K562 (cell line): Measurements from ENCODE around the gene KLKB1. TPM values are rescaled to one million over a fixed set of nuclear protein-coding genes. Genes with fewer than 3 reads are reported as not detected.

Experiments
- ATAC-seq: fragments of 200-7000 bp; cut with Tn5 transposase; 3 replicates; pipeline ENCODE4 v1.9.1; 2020; ENCODE audit warnings: moderate library complexity
- BruUV-seq: library from RNA; stranded (reverse); fragments of 400-500 nt; replicated peaks from 2 replicates; lab custom pipeline; 2021; lab: Mats Ljungman, UMichigan
- CTCF ChIA-PET: fragments of 300-600 bp; formaldehyde crosslinking; extraction: SDS; loops from one replicate; lab custom pipeline; 2021; ENCODE audit warnings: low intra/inter-chr PET ratio; lab: Yijun Ruan, JAX
- POLR2A ChIA-PET: fragments of 300-600, 350-650 bp; sonication (Branson Sonifier 250); formaldehyde crosslinking; extraction: SDS; loops from one replicate; lab custom pipeline; 2021; ENCODE audit warnings: antibody characterized with exemption, inconsistent platforms; lab: Yijun Ruan, JAX
- DNase-seq, 4 experiments: peaks; one replicate each; pipeline versions ENCODE4 v3.0.0 to v3.0.0-alpha.2; 2011 to 2018; ENCODE audit warnings: low spot score in 3 of 4, mixed read lengths in 3 of 4; ENCODE audit errors: extremely low read depth in 1 of 4
- FAIRE-seq: peaks from 2 replicates; lab custom pipeline; 2011; peaks lifted over from hg19 to GRCh38; lab: Jason Lieb, UNC
- H2AFZ ChIP-seq: 2 replicates; pipeline ENCODE4 v1.6.0; 2011; ENCODE audit warnings: low read depth, low read length, control low read depth, inconsistent platforms
- H3K27ac ChIP-seq: fragments of 200-600 bp; 3 replicates; pipeline ENCODE4 v1.8.0; 2011; ENCODE audit warnings: low read depth, mild to moderate bottlenecking, control low read depth, inconsistent platforms, low read length, moderate library complexity, mixed read lengths; ENCODE audit errors: extremely low read depth
- H3K27me3 ChIP-seq, 2 experiments: fragments of 300-600 bp in 1 of 2; 2 replicates in 1 of 2; 3 replicates in 1 of 2; pipeline versions ENCODE4 v1.6.0 to v1.8.0; 2011; ENCODE audit warnings: inconsistent platforms in 2 of 2, low read length in 2 of 2, mild to moderate bottlenecking in 1 of 2, mixed read lengths in 1 of 2, moderate library complexity in 1 of 2; ENCODE audit not compliant: control insufficient read depth in 2 of 2, insufficient read depth in 2 of 2
- H3K36me3 ChIP-seq: fragments of 300-600 bp; 3 replicates; pipeline ENCODE4 v1.8.0; 2011; ENCODE audit warnings: mild to moderate bottlenecking, low read length, inconsistent platforms; ENCODE audit not compliant: control insufficient read depth, insufficient read depth
- H3K4me1 ChIP-seq, 2 experiments: fragments of 200-600 bp in 1 of 2; replicated peaks in 1 of 2; 2 replicates in 1 of 2; 3 replicates in 1 of 2; pipeline versions ENCODE4 v1.5.1 to v1.8.0; 2011; ENCODE audit warnings: inconsistent platforms in 2 of 2, low read length in 2 of 2, mild to moderate bottlenecking in 1 of 2, mixed read lengths in 1 of 2, moderate library complexity in 1 of 2; ENCODE audit not compliant: control insufficient read depth in 2 of 2, insufficient read depth in 2 of 2
- H3K4me2 ChIP-seq: 2 replicates; pipeline ENCODE4 v1.6.1; 2011; ENCODE audit warnings: low read length, control low read depth, inconsistent platforms, mixed read lengths; ENCODE audit not compliant: insufficient read depth
- H3K4me3 ChIP-seq: fragments of 200-600 bp; sonication (generic), shearing (Covaris generic); 2 replicates; pipeline ENCODE4 v1.5.1; 2016; ENCODE audit warnings: control low read depth, inconsistent platforms
- H3K79me2 ChIP-seq: fragments of 200-600 bp; 3 replicates; pipeline ENCODE4 v1.8.0; 2011; ENCODE audit warnings: low read length, inconsistent platforms; ENCODE audit not compliant: control insufficient read depth, insufficient read depth
- H3K9ac ChIP-seq, 2 experiments: 2 replicates each; pipeline versions ENCODE4 v1.6.0 to v1.6.1; 2011; ENCODE audit warnings: low read depth in 2 of 2, low read length in 2 of 2, control low read depth in 1 of 2, inconsistent platforms in 1 of 2, mild to moderate bottlenecking in 1 of 2, mixed read lengths in 1 of 2; ENCODE audit not compliant: insufficient read depth in 1 of 2
- H3K9me1 ChIP-seq: one replicate; pipeline ENCODE4 v1.6.0; 2011; ENCODE audit warnings: inconsistent platforms, mild to moderate bottlenecking, low read length, moderate library complexity; ENCODE audit not compliant: control insufficient read depth, insufficient read depth
- H3K9me3 ChIP-seq: replicated peaks from 2 replicates; pipeline ENCODE4 v1.5.1; 2011; ENCODE audit warnings: low read depth, low read length, inconsistent platforms; ENCODE audit not compliant: control insufficient read depth, insufficient read depth
- H4K20me1 ChIP-seq: replicated peaks from 2 replicates; pipeline ENCODE4 v1.6.1; 2011; ENCODE audit warnings: low read length, inconsistent platforms, mixed read lengths; ENCODE audit not compliant: control insufficient read depth, insufficient read depth
- CBX5 ChIP-seq: IDR thresholded peaks from 2 replicates; pipeline ENCODE4 v1.6.1; 2014; ENCODE audit warnings: low read depth, borderline replicate concordance
- CHD4 ChIP-seq: fragments of 200-600 bp; sonication (generic); IDR thresholded peaks from 3 replicates; pipeline ENCODE4 v1.6.1; 2012; ENCODE audit warnings: low read depth, mild to moderate bottlenecking, mixed read lengths, low read length, inconsistent platforms; ENCODE audit not compliant: insufficient read depth, insufficient replicate concordance, poor library complexity, severe bottlenecking
- POLR2B ChIP-seq: fragments of 450-650 bp; IDR thresholded peaks from 2 replicates; pipeline ENCODE4 v1.6.1; 2018; ENCODE audit warnings: low read depth; ENCODE audit not compliant: partially characterized antibody
- SPI1 ChIP-seq: IDR thresholded peaks from 2 replicates; pipeline ENCODE4 v1.6.1; 2011; ENCODE audit warnings: low read depth, low read length, control low read depth, borderline replicate concordance
- WGBS: fragments of 100-300 bp; shearing (Covaris generic); methylation state at CpG from one replicate; pipeline ENCODE4 v1.1.6; 2016; ENCODE audit warnings: low coverage, mixed read lengths; ENCODE audit not compliant: insufficient coverage; ENCODE audit errors: missing lambda C conversion rate; 5-methylcytosine and 5-hydroxymethylcytosine counted together
- in situ Hi-C: fragments of 300-500 bp; cut with MboI; formaldehyde crosslinking; loops from 4 replicates; pipeline ENCODE4 v1.15.0; 2018; ENCODE audit warnings: inconsistent platforms, mixed read lengths
- intact Hi-C: fragments of 100-400 bp; cut with micrococcal nuclease; formaldehyde crosslinking; loops from 2 replicates; pipeline ENCODE4 v1.14.2; 2022
- polyA plus RNA-seq, 8 experiments: library from polyadenylated mRNA; depleted of rRNA in 4 of 8; stranded (reverse) in 5 of 8; unstranded in 3 of 8; fragments of >200 nt; fragmentation: Nextera tagmentation in 2 of 8; fragmentation: Illumina TruSeq in 1 of 8; extraction: Ambion mirVana in 2 of 8; extraction: Trizol in 1 of 8; gene quantifications; 2 replicates each; pipeline versions ENCODE4 v1.2.1 to v1.2.3, GENCODE V29; 2011 to 2014; ENCODE audit warnings: inconsistent platforms in 1 of 8, missing spikeins in 1 of 8
- total RNA-seq, 7 experiments: library from RNA; depleted of rRNA in 6 of 7; stranded (reverse); fragments of >200 nt in 6 of 7; fragmentation: Illumina TruSeq in 2 of 7; extraction: Trizol in 2 of 7; gene quantifications; 2 replicates each; pipeline versions ENCODE4 v1.2.1 to v1.2.3, GENCODE V29; 2011 to 2021; ENCODE audit warnings: low replicate concordance in 1 of 7
- TF ChIP-seq, protein P1 (sequence below), 2 experiments: fragments of 450-650 bp; IDR thresholded peaks; 2 replicates each; pipeline ENCODE4 v1.6.1; 2016; ENCODE audit warnings: mild to moderate bottlenecking in 2 of 2, borderline replicate concordance in 1 of 2, low read depth in 1 of 2, moderate library complexity in 1 of 2
- TF ChIP-seq, protein P2 (sequence below): fragments of 450-650 bp; conservative IDR thresholded peaks from 2 replicates; pipeline ENCODE4 v1.6.1; 2016; ENCODE audit warnings: missing genetic modification characterization, low read depth, mild to moderate bottlenecking, missing compliant biosample characterization, moderate library complexity

KLKB1 gene
- total and polyA plus RNA-seq, 9 of the 15 experiments (the other 6 are each of a cell fraction or from before 2014, with no cell fraction given), result 0.27 TPM; not detected in 8

- FAIRE-seq, result no peak
- H3K36me3 ChIP-seq, result no peaks in the 10 kb centered on the region
- no peak overlapping the region for H3K9ac ChIP-seq
- TF ChIP-seq CHD4 (no peak), POLR2B (no peak), CBX5 (no peak), SPI1 (no peak)
- TF ChIP-seq, protein P1, sequence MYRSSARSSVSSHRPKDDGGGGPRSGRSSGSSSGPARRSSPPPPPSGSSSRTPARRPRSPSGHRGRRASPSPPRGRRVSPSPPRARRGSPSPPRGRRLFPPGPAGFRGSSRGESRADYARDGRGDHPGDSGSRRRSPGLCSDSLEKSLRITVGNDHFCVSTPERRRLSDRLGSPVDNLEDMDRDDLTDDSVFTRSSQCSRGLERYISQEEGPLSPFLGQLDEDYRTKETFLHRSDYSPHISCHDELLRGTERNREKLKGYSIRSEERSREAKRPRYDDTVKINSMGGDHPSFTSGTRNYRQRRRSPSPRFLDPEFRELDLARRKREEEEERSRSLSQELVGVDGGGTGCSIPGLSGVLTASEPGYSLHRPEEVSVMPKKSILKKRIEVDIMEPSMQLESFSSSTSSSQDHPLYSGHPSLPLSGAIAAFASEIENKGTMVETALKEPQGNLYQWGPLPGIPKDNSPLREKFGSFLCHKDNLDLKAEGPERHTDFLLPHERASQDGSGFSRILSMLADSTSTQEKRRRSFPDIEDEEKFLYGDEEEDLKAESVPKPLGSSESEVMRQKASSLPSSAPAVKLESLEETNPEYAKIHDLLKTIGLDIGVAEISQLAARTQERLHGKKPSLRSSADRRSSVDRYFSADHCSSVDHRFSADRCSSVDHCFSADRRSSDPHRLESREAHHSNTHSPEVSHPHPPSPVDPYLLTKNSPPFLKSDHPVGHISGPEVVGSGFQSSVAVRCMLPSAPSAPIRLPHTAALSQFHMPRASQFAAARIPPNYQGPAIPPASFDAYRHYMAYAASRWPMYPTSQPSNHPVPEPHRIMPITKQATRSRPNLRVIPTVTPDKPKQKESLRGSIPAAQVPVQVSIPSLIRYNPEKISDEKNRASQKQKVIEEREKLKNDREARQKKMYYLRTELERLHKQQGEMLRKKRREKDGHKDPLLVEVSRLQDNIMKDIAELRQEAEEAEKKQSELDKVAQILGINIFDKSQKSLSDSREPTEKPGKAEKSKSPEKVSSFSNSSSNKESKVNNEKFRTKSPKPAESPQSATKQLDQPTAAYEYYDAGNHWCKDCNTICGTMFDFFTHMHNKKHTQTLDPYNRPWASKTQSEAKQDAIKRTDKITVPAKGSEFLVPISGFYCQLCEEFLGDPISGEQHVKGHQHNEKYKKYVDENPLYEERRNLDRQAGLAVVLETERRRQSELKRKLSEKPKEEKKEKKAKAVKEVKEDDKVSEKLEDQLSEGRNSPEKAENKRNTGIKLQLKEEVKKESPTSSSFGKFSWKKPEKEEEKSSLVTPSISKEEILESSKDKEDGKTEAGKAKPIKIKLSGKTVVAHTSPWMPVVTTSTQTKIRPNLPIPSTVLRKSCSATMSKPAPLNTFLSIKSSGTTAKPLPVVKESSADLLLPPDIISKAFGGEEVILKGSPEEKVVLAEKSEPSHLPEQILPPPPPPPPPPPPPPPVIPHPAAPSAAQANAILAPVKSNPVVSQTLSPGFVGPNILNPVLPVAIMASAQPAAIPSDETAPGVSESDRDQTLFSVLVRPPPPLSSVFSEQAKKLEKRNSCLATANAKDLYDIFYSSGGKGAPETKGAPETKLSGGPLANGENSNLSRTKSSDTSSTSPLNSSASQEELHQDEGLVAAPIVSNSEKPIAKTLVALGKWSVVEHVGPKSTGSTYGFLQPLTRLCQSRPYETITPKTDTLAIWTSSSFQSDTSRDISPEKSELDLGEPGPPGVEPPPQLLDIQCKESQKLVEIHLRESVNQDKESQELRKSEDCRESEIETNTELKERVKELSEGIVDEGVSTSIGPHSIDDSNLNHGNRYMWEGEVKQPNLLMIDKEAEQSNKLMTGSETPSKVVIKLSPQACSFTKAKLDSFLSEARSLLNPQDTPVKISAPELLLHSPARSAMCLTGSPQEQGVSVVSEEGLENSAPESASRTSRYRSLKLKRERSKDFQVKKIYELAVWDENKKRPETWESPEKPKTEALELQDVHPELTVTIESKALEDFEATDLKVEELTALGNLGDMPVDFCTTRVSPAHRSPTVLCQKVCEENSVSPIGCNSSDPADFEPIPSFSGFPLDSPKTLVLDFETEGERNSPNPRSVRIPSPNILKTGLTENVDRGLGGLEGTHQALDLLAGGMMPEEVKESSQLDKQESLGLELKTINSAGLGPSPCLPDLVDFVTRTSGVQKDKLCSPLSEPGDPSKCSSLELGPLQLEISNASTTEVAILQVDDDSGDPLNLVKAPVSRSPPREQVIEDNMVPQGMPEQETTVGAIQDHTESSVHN (IDR thresholded peaks at IDR 0.05; ENCODE audit: borderline replicate concordance in 1 of 2, low read depth in 1 of 2), result no peak
- TF ChIP-seq, protein P2, sequence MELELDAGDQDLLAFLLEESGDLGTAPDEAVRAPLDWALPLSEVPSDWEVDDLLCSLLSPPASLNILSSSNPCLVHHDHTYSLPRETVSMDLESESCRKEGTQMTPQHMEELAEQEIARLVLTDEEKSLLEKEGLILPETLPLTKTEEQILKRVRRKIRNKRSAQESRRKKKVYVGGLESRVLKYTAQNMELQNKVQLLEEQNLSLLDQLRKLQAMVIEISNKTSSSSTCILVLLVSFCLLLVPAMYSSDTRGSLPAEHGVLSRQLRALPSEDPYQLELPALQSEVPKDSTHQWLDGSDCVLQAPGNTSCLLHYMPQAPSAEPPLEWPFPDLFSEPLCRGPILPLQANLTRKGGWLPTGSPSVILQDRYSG (tag), result no peak
- TF ChIP-seq, all 486 proteins: peak for 0
- 0% methylated on average over 2 of the region's 2 CpGs for WGBS
- no peak overlapping the region for H3K27ac ChIP-seq
- H3K27me3 ChIP-seq, result 0 out of 5 replicates have a peak, but pooled peaks cover 0 to 5% of the 10 kb centered on the region in 2 experiments
- H4K20me1 ChIP-seq, result no peaks in the 10 kb centered on the region
- DNase-seq (no peak), ATAC-seq (no peak)
- no peaks in the 10 kb centered on the region for H3K4me1 ChIP-seq
- no peak overlapping the region for H2AFZ ChIP-seq
- peaks cover 2% of the 10 kb centered on the region; the same call in 1 of the 2 replicates for H3K9me3 ChIP-seq
- intact Hi-C loops (no loop called here), in situ Hi-C loops (no loop called here)
- H3K9me1 ChIP-seq, result no peaks in the 10 kb centered on the region
- no peak overlapping the region for H3K4me2 ChIP-seq
- CTCF ChIA-PET, result no interaction called here
- no peaks in the 10 kb centered on the region for H3K79me2 ChIP-seq
- BruUV-seq, result no TSS peak
- no peak overlapping the region for H3K4me3 ChIP-seq
- POLR2A ChIA-PET, result no interaction called here
These were observed 1.2 kb downstream of the KLKB1 start for GRCh38 chr4:186228514-186228894.
